Measurements from ENCODE around the gene ADGRG2. TPM values are rescaled to one million over a fixed set of nuclear protein-coding genes. Genes with fewer than 3 reads are reported as not detected.
A peak's percentile ranks its signal among the peaks of the same experiment; 100 is the strongest.

ADGRG2 gene
- total RNA-seq, 1 donor from 2014 or later = 1.9 TPM

GRCh38 chrX:19003756-19004155, 118.5 kb downstream of the ADGRG2 start:
- DNase-seq (ENCODE audit: low spot score) = no peak

DNA sequence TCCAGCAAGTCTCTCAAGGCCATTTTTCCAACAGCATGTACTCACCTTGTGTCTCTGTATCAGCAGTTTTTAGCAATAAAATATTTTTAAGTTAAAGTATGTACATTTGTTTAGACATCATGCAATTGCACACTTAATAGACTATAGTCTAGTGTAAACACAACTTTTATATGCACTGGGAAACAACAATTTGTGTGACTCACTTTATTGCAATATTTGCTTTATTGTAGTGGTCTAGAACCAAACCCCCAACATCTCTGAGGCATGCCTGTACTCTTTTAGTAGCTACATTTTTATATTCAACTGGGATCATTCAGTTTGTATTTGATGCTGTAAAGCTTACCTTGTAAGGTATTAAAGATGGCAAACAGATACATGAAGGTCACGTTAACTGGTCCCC, 123.6 kb downstream of the ADGRG2 start:
- DNase-seq (ENCODE audit: low spot score) = no peak

- DNase-seq (ENCODE audit: low spot score) = no peak
Measured at GRCh38 chrX:18997916-18998315, 124.4 kb downstream of the ADGRG2 start.

- no peak for DNase-seq (ENCODE audit: low spot score)
Measured at GRCh38 chrX:18996536-18996935, 125.7 kb downstream of the ADGRG2 start.

- DNase-seq (ENCODE audit: low spot score) = peak; percentile 11
Measured at GRCh38 chrX:18995221-18995620, 127.0 kb downstream of the ADGRG2 start.

DNA sequence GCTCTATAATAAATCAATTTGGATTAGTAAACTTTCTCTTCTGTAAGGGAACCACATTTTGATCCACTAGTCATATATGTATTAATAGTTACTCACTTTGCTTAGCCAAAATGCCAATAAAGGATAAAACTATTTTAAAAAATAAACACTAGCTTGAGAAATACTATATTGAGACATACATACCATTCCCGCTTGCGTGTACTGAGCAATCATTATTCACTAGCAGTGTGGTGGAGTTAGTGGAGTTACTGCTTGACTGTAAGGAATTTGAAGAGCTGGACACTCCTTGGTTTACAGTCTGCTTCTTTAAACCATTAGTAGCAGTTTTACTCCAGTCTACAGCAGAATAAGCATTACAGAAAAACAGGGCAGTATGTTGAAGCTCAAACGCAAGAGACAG, 127.6 kb downstream of the ADGRG2 start:
- DNase-seq (ENCODE audit: low spot score) = peak; percentile 8

DNA sequence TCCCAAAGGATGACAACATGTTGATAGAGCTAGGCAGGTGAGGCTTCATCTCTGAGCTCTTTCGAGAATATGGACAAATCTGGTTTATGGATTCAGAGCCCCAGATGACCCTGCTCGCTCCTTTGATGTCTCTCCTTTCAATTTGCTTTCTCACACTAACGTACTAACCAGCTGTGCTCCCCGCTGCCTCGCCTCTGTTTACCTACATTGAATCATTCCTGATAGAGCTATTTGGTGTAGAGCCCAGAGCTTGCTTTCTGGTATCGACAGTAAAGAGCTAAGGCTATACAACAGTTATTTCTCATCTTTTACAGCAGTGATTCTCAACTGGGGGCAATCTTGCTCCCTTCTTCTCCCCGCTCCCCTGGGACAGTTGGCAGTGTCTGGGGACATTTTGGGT, 129.4 kb downstream of the ADGRG2 start:
- DNase-seq (ENCODE audit: low spot score) = no peak

GRCh38 chrX:18985186-18985435, 137.2 kb downstream of the ADGRG2 start:
- DNase-seq (ENCODE audit: low spot score) = no peak

GRCh38 chrX:18984381-18985185, 137.7 kb downstream of the ADGRG2 start:
- DNase-seq (ENCODE audit: low spot score) = peak; percentile 85

DNA sequence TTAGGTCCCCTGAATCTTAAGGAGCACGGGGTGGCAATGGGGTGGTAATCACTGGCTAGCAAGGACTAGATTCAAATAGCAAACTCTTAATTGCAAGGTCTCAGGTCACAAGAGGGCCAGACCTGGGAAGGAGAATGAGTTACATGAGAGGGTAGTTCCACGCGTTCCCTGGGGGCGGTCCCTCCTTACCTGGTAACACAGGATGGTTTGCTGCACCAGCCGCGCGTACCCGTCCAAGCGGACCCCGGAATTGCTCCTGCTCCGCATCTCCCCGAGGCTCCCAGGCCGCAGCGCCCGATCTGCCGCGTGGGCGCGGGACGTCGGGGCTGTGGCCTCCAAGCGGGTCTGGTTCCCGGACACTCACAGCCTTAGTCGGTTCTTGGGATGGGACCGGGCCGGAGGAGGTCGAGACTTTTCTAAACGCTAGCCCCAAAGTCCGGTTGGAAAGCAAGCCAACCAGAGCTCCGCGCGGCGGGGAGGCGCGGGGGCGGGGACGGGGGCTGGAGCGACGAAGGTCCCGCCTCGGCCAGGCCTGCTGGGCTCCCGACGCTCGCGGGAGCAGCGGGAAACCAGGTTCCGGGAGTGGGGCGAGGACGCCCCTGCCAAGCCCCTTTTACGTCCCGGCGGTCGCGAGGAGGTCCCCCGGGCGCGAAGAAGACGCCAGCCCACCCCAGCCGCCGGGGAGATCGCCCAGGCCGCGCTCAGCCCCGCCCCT, 138.4 kb downstream of the ADGRG2 start, which contains the start of gene PHKA2:
PHKA2 (minus strand) TSS at position 449 of the 715 bp plus-strand sequence; CDS start at position 267, 182 bp downstream.
- no peak for DNase-seq (ENCODE audit: low spot score)

- no peak for DNase-seq (ENCODE audit: low spot score)
Measured at GRCh38 chrX:18981124-18981807, 141.0 kb downstream of the ADGRG2 start.

- peak; percentile 12 for DNase-seq (ENCODE audit: low spot score)
Measured at GRCh38 chrX:18980262-18980661, 142.0 kb downstream of the ADGRG2 start.

GRCh38 chrX:18974993-18975392, 147.3 kb downstream of the ADGRG2 start:
- no peak for DNase-seq (ENCODE audit: low spot score)

DNA sequence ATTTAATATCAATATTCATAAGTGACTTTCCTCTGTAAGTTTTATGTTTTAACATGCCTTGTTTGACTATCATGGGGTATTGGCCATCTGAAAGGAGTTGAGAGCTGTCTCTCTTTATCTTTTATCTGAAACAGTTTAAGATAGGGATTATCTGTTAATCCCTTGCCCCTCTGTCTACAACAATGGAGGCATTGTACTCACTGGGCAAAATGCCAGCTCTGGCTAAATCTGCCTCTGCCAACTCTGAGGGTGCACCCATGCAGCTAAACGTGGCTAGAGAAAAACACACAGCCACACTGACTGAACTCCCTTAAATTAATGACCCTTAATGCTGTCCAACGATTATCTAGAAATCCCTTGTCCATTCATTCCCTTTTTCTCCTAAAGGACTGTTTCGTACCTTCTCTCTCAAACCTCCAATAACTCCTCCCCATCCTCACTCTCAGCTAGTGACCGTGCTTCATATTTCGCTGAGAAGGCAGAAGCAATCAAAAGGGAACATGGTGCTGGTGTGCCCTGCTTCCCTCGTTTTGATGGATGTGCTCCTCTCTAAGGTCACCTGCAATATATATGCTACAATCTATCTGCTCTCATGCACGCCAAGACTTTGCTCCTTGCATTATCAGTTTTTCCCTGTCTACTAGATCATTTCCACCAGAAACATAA, 148.6 kb downstream of the ADGRG2 start:
- DNase-seq (ENCODE audit: low spot score) = no peak

- no peak for DNase-seq (ENCODE audit: low spot score)
Measured at GRCh38 chrX:18971506-18971905, 150.8 kb downstream of the ADGRG2 start.

DNA sequence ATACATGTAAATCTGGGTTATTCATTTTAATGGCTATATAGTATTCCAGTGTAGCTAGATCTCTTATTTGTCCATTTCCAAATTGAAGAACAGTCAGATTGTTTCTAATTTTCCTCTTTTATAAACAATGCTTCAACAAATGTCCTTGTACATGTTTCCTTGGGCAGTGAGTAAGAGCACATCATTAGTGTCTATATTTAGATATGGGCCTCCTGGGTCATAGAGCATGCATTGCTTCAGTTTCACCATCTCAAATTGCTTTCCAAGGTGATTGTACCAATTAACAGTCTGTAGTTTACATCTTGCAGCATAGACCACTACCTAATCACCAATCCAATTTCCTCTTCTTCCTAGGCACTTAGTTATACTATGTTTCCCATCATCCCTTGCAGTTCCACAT, 151.8 kb downstream of the ADGRG2 start:
- DNase-seq (ENCODE audit: low spot score) = no peak

- DNase-seq (ENCODE audit: low spot score) = no peak
Measured at GRCh38 chrX:18966624-18967023, 155.6 kb downstream of the ADGRG2 start.

DNA sequence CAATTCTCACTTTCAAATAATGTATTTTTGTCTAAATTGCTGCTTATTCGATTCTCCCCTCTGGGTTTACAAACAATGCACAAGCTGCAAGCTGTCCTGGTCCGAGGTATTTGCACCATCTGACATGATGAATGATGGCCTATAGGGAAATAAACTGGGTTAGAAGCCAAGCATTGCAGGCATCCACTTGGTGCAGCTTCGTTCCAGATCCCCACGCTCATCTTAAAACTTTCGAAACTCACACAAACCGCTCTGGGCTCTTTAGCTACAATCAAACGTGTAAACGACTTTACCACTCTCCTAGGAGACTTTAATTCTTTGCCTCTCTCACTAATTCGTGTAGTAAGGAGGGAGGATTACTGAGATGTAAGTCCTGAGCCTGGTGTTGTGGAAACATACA, 157.4 kb downstream of the ADGRG2 start:
- DNase-seq (ENCODE audit: low spot score) = no peak

DNA sequence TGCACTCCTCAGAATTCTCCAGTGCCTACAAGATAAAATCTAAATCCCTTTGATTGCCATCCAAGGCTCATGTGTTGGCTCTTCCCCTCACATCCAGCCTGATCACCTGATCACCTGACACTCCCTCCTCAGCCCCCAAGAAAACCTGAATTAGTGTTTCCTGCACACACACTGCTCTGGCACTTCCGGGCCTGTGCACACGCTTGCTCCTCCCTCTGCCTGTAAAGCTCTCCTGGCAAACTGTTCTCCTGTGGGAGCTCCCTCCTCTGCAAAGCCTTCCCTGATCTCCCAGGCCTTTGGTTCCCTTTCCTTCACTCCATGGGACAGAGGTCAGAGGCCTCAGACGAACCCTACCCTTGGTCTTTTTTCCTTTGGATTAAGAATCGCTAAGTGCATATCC, 158.2 kb downstream of the ADGRG2 start:
- no peak for DNase-seq (ENCODE audit: low spot score)

DNA sequence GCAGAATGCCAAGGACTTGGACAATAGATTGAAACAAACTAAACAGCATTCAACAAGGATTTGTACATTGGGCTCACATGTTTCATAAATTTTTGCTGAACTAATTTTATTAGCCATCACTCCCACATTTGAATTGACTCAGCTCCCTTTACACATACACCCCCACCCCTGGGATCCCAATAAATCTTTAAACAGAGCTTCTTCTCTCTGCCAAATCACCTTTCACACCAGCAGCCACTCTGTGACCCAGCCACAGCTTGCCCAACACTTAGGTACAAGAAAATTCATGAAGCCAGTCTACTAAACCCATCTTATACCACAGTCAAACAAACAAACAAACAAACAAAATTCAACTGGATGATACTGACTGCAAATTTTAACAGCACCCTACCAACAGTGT, 159.9 kb downstream of the ADGRG2 start:
- no peak for DNase-seq (ENCODE audit: low spot score)

DNA sequence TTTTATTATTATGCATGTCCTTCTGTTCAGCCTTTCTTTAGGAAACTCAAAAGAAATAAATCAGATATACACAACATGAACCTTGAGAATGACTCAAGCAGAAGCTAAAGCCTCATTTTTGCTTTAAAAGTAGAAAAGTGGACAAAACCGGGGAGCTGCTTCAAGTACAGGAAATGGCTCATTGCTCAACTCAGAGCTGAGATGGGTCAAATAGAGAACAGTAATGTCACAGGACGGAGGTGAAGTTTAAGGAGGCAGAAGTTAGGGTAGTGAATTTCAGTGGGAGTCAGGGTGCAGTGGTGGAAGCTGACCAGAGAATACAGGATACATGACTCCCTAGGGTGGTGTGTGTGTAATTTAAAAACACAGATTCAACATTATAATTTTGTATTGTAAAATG, 160.6 kb downstream of the ADGRG2 start:
- no peak for DNase-seq (ENCODE audit: low spot score)

Data from umbilical cord (tissue), 2 donors.